Effector CD4-positive, alpha-beta T cell (primary cell): ENCODE measurements around the gene ARID4B.
"Not testable (repeated sequence)": the region's sequence is repeated elsewhere in the genome, so short reads cannot be mapped to it uniquely, and the experiment has no call there.

Source experiments
- DNase-seq: peaks from one replicate; pipeline ENCODE4 v3.0.0-alpha.2; 2020

The ARID4B gene

DNA sequence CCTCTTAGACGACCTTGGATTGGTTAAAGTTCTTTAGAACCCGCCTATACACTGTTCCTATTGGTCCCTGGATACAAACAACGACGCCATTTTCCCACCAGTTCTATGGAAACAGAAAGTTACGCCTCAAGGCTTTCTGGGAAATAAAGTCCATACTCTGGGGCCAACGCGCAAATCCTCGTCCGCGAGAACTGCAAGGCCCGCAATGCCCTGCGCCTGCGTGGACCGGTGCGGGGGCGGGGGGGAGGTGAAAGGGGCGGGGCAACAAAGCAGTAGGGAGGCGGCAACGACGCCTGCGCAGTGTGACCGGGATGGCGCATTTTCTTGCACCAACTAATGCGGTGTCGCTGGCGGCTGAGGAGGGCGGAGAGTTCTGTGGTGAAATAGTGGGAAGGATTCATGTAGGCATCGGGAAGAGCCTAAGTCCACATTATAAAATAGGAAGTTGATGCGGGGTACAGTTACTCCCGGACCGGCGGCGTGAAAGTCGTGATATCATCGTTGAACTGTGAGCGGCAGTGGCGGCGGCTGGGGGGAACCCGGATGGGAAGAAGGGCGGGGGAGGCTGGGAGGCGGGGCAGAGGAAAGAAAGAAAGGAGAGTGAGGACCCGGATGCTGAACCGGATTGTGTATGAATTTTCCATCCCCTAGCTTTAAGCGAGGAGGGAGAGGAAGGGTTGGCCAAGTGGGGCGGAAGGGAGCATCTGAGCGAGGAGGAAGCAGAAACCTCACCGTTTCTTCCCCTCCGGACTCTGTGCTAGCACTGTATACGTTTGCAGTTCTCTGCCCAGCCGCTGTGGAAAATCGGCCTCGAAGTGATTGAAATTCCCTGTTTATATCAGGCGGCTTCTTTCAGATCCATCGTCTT, 526 bp upstream of the ARID4B start, which contains the start of gene GGPS1:
TSS of gene GGPS1 (plus strand) at position 300 of the 868 bp plus-strand sequence. CDS start 6,695 bp downstream, outside the sequence.
- DNase-seq: peak; percentile 98

DNA sequence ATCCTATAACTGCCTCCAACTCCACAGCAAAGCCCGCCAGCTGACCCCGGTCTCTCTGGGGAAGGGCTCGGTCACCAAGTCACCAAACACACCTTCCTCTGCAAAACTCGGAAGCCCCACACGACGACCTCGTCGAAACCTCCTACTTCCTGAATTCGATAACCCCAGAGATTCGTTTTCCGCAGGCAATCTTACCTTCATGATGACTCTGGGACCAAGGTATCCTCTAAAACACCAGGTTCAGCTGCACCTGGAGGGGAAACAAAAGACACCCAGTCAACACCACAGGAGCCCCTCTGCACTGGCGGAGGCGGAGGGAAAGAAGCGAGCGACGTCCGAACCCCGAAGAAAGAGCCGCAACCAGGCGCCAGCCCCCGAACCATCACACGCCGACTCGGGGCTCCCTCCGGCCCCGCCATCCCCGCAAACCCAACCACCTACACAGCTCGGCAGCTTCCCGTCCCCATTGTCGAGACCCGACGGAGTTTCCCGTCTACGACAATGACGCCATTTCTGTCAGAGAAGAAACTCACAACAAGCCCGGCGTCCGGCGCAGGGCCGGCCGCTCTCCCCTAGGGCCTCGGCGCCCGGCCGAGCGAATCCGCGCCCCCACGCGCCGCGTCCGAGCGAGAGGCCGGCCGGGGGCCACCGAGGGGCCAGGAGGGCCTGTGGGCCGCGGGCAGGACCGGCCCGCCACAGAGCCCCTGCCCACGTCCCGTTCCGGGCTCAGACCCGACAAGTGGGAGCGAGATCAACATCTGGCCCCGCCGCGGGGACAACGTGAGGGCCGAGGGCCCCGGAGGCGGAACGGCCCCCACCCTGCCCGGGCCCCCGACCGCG, 1.0 kb downstream of the ARID4B start:
- DNase-seq: peak; percentile 69

DNA sequence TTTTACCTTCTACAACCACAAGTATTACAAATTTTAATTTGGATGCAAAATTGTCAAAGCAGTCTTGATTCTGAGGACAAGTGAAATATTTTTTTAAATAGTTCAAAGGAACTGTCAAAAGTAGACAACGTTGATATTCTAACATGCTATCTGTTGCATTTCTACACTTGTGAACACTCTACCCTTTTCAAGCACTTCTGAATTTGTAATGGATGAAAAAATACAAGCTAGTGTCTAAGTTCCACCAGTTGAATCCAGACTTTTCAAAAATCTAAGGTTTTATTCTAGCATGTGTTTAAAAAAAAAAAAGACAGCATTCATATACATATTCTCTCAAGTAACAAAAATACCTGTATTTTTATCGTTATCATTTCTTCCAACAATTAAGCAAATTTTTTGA, 2.1 kb downstream of the ARID4B start:
- no peak for DNase-seq

DNA sequence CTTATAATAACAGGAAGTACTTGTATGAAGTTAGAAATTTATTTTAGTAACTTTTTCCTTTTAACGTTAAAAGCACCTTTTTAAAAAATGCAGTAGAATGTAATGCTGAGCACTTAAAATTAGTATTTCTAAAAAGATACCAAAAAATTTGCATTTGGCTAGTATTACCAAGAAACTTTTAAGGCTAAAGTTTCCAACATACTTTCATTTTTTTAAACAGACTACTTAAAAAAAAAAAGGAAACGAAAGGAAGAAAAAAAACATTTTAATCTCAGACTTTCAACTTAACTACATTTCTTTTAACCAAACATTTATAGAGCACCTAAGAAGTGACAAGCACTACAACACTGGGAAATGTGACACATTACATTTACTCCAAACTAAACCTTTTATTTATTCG, 2.8 kb downstream of the ARID4B start:
- DNase-seq: no peak

DNA sequence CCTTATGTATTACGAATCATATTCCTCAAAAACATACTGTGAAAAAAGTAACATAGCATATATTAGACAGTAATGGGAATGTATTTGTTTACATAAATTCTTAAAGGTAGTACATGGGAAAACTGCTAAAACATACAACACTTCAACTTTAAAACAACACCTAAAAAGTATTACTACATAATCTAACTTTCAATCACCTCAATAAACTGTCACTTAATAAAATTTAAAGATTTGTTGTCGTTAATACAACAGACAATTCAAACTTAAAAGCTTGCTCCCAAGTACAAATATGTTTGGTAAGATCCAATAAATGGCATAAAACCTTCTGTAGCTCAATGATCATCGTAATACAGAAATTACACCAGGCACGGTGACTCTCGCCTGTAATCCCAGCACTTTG, 3.7 kb downstream of the ARID4B start:
- no peak for DNase-seq

DNA sequence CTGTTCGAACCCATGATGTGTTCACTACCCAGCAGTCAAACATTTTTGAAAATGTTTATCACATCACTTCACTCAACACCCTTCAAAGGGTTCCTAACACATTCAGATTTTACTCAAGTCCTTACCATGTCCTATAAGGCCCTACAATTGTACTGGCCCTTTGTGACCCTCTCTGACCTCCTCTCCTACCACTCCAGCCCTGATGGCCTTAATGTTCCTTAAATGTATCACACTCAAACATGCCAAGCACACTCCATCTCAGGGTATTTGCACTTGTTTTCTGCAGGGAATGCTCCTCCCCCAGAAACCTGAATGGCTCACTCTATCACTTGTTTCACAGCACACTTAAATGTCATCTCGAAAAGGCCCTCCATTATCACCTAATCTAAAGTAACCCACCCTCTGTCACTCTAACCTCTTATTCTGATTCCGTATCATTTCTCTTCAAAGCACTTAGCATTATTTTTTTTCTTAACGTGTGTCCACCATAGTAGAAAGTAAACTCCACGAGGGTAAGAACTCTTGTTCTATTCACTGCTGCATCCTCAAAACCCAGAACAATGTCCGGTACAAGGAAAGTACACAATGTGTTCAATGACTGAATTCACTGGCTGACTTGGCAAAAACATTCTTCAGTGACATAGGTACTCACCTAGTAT, 7.3 kb downstream of the ARID4B start:
- DNase-seq: no peak

DNA sequence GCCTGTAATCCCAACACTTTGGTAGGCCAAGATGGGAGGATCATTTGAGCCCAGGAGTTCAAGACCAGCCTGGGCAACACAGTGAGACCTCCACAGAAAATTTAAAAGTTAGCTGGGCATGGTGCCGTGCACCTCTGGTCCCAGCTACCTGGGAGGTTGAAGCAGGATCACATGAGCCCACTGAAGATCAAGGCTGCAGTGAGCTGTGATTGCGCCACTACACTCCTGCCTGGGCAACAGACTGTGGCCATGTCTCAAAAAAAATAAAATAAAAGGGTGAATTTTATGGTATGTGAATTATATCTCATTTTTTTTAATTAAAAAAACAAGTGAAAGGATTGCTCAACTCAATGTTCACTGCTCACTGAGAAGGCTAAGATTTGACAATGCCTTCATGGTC, 8.7 kb downstream of the ARID4B start:
- no peak for DNase-seq

DNA sequence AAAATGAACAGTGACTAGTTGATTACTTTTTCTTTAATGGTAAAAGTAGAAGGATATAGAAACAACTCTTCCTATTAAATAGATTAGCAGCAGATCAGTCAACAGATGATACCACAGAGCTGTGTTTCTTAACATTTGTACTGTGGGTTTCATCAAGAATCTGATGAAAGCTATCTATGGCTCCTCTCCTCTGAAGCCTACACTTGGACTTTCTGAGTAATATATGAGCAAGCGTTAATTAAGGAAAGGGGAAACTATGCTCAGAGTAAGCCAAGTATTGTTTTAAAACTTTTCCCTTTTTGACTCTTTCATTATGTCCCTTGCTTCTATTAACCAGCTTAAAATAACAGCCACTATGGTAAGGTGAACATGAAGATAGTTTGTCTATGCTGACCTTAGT, 10.8 kb downstream of the ARID4B start:
- no peak for DNase-seq

DNA sequence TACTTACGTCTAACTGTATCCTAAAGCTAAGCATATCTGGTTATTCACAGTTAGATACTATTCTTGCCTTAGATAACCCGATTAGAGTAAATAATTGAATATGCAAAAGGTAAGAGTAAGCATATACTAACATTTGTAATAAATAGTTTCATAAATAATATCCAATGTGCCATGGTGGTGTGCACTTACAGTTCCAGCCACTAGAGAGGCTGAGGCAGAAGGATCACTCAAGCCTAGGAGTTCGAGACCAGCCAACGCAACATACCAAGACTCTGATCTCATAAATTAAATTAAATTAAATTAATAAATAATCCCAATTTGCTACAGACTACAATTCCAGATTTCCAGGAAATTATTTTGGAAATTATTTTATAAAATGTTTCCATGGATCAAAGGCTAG, 12.2 kb downstream of the ARID4B start:
- no peak for DNase-seq

DNA sequence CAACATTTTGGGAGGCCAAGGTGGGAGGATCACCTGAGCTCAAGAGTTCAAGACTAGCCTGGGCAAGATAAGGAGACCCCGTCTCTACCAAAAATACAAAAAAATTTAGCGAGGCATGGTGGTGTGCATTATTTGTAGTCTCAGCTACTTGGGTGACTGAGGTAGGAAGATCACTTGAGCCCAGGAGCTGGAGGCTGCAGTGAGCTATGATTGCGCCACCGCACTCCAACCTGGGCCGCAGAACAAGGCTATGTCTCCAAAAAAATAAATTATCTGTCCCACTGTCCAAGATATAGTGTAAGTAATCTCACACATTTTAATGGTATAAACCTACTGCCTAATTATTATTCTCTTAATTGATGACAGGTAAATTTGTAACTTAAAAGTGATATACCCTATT, 12.8 kb downstream of the ARID4B start:
- DNase-seq: no peak

DNA sequence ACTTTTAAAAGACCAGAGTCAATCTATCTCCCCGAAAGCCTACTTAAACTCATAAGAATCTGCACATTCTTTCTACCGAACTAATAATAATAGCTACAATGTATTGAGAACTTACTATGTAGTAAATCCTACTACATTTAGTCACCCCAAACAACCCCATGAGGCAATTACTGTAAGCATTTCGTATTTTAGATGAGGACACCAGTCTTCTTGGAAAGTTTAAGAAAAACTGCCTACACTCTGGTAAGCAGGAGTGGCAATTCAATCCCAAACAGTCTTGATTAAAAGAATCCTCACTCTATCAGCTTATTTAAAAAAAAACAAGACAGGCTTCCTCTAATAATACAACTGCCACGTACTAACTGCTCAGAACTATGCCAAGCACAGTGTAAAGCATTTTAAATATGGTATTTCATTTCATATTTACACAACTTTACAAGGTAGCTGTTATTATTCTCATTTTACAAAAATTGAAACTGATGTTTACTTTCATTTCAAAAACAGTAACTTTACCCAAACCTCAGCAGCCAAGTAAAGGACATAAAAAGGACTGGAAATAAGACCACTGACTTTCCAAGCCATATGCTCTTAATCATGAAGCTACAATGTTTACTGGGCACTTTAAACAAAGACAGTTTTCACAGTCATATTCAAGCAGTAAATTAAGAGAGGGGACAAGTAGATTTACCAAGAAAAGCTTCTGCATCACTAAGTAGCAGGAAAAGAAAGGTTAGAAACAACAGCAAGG, 13.9 kb downstream of the ARID4B start:
- no peak for DNase-seq

DNA sequence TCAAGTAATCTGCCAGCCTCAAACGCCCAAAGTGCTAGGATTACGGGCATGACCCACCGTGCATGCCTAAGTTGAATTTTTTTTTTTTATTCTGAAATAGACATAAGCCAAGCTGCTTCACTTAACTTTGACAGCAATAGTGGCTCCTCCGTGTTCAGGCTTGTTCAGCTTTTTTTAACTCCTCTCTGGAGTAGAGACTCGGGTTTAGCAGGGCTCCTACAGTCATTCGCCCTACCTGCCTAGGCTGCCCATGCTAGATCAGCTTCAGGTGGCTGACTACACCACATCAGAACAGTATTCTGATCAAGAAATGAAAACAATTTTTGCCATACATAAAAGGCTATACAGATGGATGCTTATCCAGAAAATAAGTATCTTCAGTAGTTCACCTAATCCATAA, 14.7 kb downstream of the ARID4B start:
- DNase-seq: no peak

DNA sequence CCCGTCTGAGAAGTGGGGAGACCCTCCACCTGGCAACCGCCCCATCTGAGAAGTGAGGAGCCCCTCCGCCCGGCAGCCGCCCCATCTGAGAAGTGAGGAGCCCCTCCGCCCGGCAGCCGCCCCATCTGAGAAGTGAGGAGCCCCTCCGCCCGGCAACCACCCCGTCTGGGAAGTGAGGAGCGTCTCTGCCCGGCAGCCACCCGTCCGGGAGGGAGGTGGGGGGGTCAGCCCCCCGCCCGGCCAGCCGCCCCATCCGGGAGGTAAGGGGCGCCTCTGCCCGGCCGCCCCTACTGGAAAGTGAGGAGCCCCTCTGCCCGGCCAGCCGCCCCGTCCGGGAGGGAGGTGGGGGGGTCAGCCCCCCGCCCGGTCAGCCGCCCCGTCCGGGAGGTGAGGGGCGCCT, 18.8 kb downstream of the ARID4B start:
- not testable (repeated sequence) for DNase-seq

DNA sequence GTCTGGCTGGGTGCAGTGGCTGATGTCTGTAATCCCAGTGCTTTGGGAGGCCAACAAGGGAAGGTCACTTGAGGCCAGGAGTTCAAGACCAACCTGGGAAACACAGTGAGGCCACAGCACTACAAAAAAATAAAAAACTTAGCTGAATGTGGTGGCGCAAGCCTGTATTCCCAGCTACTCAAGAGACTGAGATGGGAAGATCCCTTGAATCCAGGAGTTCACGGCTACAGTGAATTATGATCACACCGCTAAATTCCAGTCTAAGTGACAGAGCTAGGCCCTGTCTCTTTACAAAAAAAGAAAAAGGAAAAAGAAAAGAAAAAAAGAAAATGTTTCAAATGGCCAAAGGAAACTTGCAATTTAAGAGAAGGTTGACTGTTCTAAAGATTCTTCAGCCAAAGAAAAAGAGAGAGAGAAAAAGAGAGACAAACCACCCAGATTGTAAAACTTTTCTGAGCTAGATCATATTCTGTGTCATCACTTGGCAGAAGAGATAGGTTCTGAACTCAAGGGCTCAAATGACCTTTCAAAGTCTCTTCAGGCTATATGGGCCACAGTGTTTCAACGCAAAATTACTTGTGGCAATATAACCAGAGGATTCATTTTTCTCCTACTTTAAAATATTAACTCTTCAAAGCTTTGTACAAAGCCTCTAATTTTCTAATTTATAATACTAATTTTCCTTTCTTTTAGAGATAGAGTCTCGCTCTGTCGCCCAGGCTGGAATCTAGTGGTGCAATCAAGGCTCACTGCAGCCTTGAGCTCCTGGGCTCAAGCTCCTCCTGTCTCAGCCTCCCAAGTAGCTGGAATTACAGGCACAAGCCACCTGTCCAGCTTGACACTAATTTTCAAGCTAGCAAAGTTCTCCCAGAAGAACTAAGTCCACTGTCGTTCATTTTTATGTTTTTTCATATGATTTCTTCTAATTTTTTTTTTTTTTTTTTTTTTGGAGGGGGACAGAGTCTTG, 20.5 kb downstream of the ARID4B start:
- DNase-seq: no peak

DNA sequence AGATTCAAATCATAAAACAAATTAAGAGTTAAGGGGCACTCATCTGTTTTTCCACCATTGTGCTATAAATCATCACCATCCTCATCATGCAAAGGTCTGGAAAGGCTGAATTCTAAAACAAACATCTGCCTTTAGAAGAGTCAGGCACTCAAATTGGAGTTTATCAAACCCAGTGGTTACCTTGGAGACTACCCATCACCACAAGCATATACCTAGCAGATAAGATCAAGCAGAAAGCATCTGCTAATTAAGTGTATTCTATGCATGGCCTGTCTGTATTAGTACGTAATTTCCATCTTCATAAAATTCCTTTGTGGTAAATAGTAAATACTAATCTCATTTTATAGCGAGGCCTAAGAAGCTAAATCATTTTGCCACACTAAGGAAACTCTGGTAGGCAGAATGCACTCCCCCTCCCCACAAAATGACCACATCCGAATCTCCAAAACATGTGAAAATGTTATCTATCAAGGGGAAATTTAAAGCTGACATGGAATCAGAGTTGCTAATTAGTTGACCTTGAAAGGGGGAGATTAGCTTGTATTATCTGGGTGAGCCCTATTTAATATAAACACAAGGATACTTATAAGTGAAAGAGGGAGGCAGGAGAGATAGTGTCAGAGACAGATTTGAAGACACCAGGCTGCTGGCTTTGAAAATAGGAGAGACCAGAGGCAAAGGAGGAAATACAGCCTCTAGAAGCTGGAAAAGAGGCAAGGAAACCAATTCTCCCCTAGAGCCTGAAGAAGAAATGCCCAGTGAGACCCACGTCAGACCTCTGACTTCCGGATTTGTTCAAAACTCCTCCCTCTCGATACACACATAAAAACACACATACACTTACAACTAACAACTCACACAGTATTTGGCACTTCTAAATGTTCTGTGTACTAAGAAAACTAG, 23.2 kb downstream of the ARID4B start:
- peak; percentile 36 for DNase-seq

DNA sequence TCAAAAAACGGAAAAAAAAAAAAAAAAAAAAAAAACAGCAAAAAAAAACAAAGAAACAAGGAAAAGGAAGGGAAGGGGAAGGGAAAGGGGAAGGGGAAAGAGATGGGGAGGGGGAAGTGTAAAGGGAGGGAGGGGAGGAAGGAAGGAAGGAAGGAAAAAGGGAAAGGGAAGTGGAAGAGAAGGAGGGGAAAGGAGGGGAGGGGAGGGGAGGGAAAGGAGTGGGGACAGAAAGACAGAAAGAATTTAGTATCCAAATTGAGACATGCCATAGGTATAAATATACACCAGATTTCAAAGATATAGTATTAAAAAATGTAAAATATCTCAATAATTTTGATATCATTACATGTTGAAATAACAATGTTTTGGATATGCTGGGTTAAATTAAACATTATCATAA, 25.8 kb downstream of the ARID4B start:
- DNase-seq: no peak

DNA sequence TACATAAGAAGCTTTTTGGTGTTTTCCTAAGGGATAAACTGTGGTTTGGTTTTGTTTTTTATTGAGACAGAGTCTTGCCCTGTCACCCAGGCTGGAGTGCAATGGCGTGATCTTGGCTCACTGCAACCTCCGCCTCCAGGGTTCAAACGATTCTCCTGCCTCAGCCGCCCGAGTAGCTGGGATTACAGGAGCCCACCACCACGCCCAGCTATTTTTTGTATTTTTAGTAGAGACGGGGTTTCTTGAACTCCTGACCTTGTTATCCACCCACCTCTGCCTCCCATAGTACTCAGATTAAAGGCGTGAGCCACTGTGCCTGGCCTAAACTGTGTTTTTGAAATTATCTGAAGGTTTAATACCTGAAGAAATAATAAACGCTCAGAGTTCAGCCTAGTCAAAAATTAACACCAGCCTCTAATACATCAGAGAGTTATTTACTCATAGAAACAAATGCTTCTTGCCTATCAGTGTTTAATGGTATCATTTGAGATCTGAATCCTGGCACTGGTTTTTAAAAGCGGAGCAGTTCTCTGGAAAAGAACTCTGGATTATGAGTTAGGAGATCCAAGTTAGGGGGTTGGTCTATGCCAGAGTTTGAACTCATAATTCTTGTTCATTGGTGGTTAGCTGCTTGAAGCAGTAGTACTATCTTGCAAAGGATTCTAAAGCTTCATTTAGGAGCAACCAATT, 28.7 kb downstream of the ARID4B start:
- no peak for DNase-seq

DNA sequence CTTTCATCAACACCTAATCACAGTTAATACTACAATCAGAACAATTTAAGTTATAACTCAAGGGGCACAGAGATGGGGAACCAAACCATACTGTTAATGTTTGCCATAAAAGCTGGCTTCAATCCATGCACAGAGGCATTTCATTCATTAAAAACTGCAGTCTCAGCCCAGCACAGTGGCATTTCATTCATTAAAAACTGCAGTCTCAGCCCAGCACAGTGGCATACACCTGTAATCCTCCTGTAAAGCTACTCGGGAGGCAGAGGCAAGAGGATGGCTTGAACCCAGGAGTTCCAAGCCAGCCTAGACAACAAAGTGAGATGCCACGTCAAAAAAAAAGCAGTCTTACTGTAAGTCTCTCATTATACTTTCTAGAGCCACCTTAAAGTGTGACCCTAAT, 29.2 kb downstream of the ARID4B start:
- no peak for DNase-seq

DNA sequence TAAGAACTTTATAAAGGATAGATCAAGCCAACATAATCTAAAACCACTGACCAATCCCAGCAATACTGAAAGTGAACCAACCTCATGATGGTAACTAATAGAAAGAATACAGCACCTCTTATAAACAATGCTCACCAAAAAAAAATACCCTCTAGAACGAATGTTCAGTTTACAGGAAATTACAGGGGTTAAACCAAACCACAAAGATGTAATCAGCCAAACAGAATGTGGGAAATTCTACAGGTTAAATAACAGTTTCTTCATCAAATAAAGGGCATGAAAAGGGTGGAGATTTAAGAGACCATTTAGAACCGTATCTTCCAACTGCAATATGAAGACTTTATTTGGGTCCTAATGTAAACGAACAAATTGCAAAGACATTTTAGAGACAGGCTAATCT, 30.4 kb downstream of the ARID4B start:
- no peak for DNase-seq

DNA sequence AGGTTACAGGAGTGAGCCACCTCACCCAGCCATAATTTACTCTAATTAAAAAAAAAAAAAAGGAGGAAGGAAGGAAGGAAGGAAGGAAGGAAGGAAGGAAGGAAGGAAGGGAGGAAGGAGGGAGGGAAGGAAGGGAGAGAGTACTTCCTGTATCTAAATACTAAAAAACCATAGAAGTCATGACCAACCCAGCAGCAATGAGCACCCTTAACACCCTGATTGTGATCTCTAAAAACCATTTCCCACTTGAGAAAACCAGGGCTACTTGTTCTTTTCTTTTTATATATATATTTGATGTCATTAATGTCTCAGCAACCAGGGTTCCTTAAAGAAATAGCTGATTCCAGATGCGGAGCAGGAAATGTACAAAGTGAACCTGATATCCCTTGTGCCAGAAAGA, 31.2 kb downstream of the ARID4B start:
- DNase-seq: no peak
